NCI-H1092 treated with DMSO at 0.1 percent for 48 hours (cell line): Measurements from ENCODE around the gene AKT1.
"Not testable (repeated sequence)": the region's sequence is repeated elsewhere in the genome, so short reads cannot be mapped to it uniquely, and the experiment has no call there.

Experiments
- DNase-seq: peaks from one replicate; lab custom pipeline; 2025; lab: John Stamatoyannopoulos, UW

AKT1 gene

DNA sequence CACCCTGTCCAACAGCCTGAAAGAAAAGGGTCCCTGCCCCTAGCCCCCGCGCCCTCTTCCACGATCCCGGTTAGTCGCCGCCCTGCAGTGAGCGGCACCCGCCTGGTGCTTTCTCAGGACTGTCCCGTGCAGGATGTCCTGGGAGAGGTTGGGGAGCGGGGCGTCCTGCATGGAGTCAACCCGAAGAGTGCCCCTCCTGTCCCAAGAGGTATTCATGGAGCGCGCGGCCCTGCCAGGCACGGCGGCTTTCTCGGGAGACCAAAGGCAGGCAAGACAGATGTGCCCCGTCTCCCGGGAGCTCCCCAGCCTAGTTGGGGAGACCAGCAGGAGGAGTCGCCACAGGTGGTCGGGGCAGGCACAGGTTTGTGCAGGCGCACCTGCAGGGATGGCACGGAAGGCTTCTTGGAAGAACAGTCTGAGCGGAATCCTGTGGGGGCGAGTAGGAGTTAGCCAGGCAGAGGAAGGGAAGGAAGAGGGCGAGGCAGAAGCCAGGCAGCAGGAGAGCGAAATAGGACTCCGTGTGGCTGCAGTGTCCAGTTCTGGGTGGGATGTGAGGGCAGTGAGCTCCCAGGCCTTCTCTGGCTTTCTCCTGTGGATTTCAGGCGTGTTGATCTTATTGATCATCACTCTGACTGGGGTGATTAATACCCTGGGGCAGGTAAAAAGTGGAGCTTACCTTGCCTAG, 41.9 kb downstream of the AKT1 start:
- no peak for DNase-seq

DNA sequence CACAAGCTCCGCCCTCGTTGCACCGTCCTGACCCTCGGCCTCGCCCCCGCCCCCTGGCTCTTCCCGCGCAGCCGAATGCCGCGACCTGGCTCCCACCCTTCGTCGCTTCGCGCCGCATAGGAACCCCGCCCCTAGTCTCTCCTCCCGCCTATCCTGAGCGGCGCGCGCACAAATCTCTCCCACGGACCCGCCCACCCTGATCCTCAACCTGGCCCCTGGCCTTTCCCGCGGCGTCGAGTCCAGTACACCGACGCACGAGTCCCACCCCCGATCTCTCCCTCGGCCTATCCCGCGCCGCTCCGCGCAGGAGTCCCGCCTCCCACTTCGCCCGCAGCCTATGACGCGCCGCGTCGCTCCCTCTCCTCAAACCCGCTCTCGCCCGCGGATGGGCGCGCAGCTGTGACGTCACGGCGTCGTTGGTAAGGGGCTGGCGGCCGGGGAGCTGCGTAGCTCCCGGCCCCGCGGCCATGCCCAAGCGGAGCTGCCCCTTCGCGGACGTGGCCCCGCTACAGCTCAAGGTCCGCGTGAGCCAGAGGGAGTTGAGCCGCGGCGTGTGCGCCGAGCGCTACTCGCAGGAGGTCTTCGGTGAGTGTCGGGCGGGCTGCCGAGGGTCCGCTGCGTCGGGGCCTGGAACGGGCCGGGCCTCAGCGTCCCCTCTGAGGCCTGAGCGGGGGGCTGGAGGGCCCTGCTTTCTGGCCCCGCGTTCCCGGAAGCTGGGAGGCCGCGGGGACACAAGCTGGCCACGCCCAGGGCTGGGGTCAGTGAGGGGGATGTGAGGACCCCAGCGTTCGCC, 42.6 kb downstream of the AKT1 start, which contains the start of gene SIVA1:
SIVA1 (plus strand) TSS at position 413 of the 793 bp plus-strand sequence; CDS start at position 468, 55 bp downstream.
- peak; percentile 99 for DNase-seq

DNA sequence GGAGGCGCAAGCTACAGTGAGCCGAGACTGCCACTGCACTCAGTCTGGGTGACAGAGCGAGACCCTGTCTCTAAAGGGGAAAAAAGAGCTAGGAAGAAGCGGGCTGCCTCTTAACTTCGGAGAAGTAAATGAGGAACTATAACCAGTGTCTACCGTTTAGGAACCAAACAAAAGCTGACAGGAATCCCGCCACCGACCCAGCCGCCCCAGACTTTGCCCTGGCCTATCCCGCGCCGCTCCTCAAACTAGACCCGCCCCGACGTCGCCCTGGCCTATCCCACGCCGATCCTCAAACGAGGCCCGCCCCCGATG, 43.2 kb downstream of the AKT1 start:
- DNase-seq: no peak

DNA sequence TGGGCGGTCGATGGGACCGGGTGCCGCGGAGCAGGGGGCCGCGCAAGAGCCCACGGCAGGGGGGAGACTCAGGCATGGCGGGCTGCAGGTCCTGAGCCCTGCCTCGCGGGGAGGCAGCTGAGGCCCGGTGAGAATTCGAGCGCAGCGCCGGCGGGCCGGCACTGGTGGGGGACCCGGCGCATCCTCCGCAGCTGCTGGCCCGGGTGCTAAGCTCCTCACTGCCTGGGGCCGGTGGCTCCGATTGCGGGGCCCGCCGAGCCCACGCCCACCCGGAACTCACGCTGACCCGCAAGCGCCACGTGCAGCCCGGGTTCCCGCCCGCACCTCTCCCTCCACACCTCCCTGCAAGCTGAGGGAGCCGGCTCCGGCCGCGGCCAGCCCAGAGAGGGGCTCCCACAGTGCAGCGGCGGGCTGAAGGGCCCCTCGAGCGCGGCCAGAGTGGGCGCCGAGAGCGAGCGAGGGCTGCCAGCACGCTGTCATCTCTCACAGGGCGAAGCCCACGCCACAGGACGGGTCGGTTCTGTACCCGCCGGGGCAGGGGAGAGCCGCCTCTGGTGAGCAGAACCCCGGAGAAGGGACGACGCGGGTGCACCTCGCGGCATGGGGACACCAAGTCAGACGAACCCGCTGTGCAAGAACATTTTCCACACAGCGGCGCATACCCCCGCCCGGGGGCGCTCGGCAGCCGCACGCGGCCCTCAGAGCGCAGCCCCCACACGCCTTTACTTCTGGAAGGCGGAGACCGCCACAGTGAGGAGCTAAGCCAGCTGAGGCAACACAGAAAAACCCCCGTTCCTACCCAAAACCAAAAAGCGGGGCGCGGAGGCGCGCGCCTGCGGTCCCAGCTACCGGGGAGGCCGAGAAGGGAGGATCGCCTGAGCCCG, 43.8 kb downstream of the AKT1 start:
- DNase-seq: no peak

DNA sequence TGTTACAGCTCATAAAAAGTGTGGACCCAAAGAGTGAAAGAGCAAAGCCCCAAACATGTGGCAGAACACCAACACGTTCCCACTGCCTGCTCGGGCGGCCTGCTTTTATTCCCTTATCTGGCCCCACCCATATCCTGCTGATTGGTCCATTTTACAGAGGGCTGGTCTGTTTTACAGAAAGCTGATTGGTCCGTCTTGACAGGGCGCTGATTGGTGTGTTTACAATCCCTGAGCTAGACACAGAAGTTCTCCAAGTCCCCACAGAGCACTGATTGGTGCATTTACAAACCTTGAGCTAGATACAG, 44.8 kb downstream of the AKT1 start:
- DNase-seq: not testable (repeated sequence)

DNA sequence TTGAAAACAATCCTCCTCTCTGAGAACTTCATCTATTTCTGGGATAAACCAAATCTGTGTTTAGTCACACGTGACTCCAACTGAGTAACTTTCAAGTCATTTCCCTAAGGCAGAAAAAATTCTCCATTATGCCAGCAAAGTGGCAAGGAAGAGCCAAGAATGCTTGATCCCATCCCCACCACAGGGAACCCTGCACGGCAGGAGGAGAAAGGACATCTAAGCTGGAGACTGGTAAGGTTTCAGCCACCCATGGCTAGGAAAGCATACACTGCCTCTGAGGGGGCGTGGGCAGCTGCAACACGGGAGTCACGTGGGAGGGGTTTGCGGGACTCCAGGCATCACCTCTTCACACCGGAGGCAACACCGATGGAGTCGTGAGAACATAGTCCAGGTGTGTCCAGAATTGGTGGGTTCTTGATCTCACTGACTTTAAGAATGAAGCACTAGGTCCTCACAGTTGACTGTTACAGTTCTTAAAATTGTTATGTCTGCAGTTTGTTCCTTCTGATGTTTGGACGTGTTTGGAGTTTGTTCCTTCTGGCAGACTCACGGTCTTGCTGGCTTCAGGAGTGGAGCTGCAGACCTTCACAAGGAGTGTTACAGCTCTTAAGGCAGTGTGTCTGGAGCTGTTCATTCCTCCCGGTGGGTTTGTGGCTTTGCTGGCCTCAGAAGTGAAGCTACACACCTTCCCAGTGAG, 45.3 kb downstream of the AKT1 start:
- no peak for DNase-seq

DNA sequence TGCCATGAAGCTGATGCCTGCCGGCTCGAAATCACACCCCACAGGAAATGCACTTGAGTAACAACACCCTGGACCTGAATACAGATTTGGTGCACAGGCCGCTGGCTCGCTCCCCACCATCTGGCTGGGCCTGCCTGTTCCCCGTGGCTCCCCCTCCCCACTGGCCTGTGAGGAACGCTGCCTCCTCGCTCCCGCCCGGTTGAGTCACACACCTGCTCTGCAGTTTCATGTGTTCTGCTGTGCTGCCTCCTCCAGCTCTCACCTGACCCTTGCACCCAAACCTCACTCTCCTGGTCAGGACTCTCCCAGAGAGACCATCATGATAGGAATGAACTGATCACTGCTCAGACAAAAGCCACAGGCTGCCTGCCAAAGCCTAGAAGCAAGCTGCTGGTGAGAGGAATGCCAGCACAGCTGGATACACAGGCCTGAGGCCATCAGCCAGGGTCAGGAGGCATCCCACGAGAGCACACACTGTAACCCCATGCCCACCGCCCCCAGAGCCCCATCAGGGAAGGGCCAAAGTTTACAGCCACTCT, 46.4 kb downstream of the AKT1 start:
- peak; percentile 32 for DNase-seq

DNA sequence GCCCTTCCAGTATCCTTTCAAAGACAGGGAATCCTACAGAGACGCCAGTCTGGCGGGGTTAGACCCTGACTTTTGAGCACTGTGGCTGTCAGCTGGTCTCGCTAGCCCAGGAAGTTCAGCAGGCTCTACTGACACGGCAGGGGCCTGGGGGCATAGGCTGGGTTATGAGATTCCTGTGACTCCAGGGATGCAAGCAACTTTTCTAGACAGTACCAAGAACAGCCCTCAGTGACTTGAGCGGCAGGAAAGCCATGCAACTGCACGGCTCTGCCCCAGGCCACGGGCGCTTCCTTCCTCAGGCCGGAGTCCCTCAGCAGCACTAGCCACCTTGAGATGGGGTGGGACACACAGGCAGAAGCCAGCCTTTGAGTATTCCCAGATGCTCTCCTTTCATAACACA, 47.7 kb downstream of the AKT1 start:
- peak; percentile 28 for DNase-seq

DNA sequence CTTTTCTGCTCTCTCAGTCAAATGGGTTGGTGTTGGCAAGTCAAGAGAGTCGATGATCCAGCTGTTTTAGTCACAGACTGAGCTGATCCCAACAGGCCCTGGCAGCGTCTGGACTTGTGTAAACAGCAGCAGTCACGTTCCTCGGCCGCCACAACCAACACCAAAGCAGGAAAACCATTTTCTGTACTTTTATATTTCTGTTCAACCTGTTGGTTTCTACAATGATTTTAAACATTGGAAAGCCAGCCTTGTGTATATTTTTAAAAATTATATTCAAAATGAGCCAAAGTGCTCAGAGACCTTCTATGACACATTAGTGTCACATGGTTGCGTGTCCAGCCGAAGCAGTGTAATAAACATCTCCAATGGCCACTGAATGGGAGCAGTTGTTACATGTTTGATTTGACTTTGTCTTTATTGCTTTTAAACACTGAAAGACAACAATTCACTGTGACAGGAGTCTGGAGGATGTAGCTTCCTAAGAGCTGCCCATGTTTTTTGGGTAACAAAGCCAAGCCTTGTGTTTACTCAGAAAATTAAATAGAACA, 48.5 kb downstream of the AKT1 start:
- peak; percentile 88 for DNase-seq

DNA sequence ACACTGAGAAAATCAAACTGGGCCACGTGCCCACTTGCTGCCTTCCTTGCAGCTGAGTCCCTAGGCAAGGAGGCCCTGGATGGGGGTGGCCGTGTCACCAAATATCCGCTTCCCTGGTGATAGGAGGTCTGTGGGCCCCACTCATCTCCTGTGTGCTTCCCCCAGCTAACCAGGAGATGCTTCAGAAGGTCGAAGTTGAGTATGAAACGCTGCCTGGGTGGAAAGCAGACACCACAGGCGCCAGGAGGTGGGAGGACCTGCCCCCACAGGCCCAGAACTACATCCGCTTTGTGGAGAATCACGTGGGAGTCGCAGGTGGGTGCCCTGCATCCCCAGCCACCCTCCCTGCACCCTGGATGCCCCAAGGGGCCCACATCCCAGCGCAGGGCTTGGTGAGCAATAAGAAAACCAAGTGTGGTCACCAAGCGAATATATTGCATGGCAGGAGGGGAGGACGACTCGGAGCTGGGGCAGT, 49.4 kb downstream of the AKT1 start:
- no peak for DNase-seq

DNA sequence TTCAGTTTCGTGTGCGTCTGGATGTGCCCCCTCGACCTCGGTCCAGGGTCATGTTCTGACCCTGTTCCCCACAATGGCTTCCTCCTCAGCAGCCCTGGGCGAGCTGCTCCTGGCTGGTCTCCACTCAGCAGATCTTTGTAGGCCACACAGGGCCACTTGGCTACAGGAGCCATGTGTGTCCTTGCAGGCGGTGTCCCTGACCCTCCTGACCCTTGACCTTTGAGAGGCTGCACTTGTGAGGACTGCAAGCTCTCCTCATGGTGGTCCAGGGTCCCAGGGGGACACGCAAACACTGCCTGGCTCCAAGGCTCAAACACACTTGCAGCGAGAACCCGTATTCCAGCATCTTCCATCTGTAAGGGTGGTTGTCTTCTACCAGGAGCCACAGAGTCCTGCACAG, 50.1 kb downstream of the AKT1 start:
- DNase-seq: no peak

DNA sequence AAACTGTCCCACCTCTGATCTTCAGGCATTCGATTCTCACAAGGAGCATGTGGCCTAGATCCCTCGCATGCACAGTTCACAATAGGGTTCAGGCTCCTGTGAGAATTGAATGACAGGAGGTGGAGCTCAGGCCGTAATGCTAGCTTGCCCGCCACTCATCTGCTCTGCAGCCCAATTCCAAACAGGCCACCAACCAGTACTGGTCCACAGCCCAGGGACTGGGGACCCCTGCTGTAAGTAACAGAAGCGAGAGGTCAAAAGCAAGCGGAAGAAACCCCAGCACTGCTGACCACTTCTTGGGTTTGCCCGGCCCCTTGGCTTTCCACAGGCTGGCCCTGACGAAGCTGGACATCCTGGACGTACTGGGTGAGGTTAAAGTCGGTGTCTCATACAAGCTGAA, 51.1 kb downstream of the AKT1 start:
- no peak for DNase-seq

DNA sequence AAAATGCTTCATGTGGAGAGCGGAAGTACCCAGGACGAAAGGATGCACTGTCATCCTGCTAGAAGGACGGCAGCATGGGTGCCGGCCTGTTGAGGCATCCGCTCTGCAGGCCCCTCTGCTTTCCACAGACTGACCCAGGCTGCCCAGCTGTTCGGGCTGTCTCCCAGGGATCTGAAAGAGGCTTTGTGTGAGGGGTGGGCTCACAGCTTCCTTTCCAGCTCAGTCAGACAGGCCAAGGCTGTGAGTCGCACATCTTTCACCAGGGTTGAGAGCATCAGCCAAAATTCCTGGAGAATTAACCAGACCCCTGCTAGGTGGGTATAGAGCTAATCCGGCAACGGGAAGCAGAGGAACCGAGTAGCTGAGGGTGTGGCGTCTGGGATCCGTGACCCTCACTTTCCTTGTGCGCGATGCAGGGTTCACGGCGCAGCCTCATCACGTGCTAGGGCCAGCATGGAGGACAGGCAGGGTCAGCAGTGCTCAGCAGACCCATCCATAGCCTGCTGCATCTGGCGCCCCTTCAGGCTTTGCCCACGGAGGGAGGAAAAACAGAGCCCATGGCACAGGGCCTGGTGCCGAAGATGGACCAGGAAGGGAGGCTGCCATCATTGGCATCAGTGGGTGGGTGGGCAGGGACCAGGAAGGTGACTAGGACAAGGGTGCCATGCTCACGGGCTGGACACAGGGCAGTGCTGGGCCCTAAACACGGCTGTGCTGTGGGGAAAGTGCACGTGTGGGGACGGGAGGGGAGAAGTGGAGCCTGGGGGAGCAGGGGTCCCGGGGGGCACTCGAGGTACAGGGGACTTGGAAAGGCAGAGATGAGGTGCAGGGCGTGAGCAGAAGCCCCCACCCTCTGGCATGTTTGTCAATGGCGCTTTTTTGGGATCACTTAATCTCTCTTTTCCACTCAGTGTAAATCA, 51.8 kb downstream of the AKT1 start:
- no peak for DNase-seq

DNA sequence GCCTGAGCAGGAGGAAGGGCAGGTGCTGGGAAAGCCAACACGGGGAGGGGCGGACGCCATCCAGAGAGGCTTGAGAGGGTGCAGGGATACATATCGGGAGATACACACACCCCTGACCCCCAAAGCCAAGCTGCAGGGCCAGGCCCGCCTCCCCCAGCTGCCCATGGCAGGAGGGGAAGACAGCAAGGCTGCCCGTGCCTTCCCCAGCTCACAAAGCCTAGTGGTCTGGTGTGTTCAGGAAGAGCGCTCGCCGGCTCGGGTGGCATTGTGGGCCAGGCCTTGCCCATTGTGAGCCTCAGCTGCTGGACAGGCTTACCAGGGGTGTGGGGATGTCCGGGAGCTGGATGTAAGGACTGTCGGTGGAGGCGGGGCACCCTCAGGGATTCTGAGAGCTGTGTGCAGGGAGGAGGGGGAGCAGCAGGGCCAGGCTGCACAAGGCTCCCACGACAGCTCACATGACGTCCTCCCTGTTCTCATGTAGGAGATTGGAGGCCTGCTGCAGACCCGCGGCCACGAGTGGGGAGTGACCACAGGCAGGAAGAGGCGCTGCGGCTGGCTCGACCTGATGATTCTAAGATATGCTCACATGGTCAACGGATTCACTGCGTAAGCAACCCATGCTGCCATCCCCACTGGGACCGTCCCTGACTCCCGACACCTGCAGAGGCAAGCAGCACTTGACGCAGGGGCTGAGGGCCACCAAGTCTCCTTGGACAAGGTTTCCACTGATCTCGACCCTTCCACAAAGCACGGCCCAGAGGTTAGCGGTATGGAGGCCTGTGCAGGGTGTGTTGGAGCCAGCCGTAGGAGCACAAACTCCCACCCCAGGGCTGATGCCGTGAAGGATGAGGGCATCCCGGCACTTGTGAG, 52.7 kb downstream of the AKT1 start:
- no peak for DNase-seq

DNA sequence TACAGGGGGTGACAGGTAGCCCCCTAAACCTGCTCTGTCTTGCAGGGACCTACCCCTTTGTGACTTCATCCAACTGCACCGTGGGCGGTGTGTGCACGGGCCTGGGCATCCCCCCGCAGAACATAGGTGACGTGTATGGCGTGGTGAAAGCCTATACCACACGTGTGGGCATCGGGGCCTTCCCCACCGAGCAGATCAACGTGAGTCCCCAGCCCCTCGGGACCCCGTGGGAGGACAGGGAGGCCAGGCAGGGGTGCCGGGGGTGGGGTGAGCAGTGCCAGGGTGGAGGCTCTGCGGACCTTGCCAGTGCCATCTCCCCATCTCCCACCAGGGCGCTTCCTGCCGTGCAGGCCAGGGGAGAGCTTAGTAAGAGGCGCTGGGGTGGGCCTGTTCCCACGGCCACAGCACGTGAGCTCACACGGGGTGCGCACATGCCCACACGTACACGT, 53.7 kb downstream of the AKT1 start:
- no peak for DNase-seq

DNA sequence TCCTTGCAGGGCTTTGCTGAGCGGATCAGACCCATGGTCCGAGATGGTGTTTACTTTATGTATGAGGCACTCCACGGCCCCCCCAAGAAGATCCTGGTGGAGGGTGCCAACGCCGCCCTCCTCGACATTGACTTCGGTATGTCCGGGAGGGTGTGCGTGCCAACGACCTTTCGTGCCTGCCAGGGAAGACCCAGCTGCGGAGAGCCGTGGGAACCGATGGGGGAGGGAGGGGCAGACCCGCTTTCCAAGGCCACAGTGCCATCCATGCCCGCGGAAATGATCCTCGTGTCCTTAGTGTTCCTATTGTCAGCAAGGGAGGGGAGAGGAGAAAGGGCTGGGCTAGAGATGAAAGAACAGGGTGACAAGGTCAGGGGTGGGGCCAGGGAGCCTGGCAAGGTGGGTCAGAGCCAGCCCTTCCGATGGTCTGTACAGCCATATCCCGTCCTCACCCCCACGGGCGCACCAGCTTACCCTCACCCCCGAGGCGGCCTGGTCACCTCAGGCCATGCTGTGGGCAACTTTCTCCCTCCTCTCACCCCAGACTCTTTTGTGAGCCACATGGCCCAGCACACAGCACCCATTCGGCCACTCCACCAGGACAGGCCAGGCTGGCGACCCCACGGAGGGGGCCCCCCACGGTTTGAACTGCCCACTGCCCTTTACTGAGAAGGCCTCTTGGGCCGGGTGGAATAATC, 54.3 kb downstream of the AKT1 start:
- no peak for DNase-seq

DNA sequence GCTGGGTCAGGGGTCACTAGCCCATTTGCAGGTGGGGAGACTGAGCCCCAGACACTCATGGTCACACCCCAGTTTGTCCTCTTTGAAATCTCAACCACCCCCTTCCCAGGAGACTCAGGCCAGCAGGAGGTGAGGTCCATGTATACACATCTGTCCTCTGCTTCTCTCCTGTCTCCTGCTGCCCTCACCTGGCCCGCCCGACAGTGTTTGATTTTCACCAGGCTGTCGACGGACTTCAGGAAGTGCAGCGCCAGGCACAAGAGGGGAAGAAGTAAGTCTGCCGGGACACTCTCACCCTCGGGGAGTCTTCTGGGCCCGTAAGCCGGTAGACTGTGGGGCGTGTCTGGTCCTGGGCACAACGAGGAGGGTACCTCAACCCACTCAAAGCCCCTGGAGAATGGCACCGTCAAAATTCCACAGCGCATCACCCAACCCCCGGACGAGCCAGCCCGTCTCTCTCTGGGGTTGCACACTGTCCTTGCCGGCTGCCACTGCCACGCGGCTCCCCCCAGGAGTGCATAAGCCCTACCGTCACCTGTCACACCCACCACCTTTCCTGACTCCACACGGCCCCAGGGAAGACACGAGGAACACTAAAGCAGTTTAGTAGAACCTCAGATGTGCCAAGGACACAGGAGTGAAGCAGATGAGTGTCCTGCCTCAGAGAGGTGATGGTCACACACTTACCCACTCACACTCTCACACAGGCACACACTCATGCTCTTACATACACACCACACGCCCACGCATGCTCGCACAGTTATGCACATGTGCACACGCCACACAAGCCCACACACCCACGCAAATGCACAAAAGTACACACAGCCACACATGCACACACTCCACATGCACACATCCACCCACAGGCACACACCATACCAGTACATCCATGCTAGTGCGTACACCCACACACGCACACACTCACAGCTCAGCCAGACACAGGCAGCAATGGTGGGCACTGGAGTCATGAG, 55.7 kb downstream of the AKT1 start:
- DNase-seq: no peak

DNA sequence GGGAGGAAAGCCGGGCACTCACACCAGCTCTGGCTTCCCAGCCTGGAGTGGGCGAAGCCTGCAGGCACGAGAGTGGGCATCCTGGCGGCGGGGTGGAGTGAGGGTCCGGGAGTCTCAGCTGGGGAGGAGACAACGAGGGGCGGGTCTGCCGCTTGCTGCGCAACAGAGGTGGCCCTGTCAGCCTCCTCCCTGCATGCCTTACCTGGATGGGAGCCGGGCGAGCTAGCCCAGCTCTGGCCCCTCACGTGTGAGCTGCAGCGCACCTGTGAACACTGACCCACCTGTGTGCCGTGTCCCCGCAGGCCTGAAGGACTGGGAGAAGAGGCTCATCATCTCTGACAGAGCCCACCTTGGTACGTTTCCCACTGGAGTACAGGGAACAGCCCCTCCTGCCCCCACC, 56.5 kb downstream of the AKT1 start:
- DNase-seq: no peak
